ENCODE measurements around the gene CCDC146.
"Not testable (repeated sequence)": the region's sequence is repeated elsewhere in the genome, so short reads cannot be mapped to it uniquely, and the experiment has no call there.

Gene CCDC146

DNA sequence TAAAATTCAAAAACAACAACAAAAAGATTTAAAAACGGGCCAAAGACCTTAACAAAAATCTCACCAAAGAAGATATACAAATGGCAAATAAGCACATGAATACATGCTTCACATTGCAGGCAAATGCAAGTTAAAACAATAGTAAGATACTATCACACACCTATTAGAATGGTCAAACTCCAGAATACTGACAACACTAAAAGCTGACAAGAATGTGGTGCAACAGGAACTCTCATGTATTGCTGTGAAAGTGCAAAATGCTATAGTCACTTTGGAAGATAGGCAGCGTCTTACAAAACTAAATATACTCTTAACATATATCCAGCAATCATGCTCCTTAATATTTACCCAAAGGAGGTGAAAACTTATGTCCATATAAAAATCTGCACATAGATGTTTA lies 16.3 kb downstream of the CCDC146 start:
- in situ Hi-C loops (cut with HindIII; ENCODE audit: low sequenced_read_pairs) = not testable (repeated sequence)

DNA sequence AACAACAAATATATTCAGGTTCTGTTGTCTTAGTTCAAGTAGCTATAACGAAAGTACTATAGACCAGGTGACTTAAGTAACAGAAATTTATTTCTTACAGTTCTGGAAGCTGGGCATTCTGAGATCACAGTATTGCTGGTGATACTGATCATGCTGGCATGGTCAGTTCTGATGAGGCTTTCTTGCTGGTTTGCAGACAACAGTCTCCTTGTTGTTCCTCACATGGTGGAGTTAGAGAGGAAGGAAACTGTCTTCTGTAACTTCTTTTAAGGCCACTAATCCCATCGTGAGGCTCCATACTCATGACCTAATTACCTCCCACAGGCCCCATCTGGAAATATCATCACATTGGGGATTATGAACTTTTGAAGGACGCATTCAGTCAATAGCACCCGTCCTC lies 17.9 kb downstream of the CCDC146 start:
- in situ Hi-C loops (cut with HindIII; ENCODE audit: low sequenced_read_pairs) = not testable (repeated sequence)

- in situ Hi-C loops (cut with HindIII; ENCODE audit: low sequenced_read_pairs) = not testable (repeated sequence)
Measured at GRCh38 chr7:77152232-77152631, 29.8 kb downstream of the CCDC146 start.

DNA sequence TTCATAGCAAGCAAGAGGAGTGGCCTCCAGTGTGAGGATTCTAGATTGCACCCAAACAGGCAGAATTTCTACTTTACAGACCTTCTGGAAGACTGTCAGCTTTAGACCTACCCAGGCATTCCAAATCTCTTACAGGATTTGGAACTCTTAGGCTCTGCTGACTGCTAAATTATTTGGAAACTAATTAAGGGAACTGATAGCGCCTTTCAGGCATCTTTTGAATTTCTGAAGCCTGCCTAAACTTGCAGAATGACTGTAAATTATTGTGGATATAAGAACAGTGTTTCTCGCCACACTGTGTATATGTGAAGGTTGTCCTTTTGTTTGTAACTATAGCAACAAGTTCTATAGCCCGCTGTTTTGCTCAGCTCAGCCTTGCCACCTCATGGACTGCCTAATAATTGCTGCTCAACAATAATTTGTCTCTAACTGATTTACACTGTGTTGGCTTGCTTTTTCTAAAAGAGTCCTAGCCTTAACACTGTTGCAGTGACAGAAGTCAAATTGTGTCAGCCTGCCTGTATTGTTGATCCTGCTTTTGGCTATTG lies 32.6 kb downstream of the CCDC146 start:
- in situ Hi-C loops (cut with HindIII; ENCODE audit: low sequenced_read_pairs) = not testable (repeated sequence)

GRCh38 chr7:77155601-77156377 lies 33.4 kb downstream of the CCDC146 start:
- in situ Hi-C loops (cut with HindIII; ENCODE audit: low sequenced_read_pairs) = not testable (repeated sequence)

GRCh38 chr7:77157034-77157433 lies 34.6 kb downstream of the CCDC146 start:
- in situ Hi-C loops (cut with HindIII; ENCODE audit: low sequenced_read_pairs) = not testable (repeated sequence)

DNA sequence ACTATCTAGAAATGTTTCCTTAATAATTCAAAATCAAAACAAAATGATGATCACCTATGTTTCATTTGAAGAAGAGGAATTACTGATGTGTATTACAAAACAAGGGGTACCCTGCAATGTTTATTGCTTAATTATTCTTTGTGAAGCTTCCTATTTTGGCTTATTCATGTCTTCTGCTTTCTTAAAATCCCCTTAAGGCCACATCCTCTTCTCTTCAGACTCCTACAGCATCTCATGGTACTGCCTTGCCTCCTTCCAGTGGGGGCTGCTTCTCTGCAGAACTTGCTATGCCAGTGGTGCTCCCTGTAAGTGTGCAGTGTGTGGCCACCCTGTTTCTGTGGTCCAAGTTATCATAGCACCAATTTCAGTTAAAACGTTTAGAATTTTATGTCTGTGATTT lies 35.0 kb downstream of the CCDC146 start:
- in situ Hi-C loops (cut with HindIII; ENCODE audit: low sequenced_read_pairs) = no loop called here

DNA sequence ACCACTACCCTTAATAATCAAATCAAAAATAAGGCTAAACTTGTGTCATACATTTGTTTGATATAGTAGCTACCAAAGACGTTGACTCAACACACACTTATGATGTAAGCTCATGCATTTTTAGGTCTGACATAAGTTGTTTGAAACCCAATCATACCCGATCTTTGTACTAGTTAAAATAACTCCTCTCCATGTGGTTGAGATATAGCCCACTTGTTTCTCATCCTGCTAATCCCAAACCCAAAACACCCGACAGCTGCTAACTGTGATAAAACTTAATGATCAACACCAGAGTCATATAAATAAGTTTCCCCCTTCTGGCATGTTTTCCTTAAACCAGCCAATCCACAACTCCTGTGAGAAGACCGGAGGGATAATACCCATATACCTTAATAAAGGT lies 48.7 kb downstream of the CCDC146 start:
- in situ Hi-C loops (cut with HindIII; ENCODE audit: low sequenced_read_pairs) = not testable (repeated sequence)

- in situ Hi-C loops (cut with HindIII; ENCODE audit: low sequenced_read_pairs) = not testable (repeated sequence)
Measured at GRCh38 chr7:77172437-77173172, 50.2 kb downstream of the CCDC146 start.

DNA sequence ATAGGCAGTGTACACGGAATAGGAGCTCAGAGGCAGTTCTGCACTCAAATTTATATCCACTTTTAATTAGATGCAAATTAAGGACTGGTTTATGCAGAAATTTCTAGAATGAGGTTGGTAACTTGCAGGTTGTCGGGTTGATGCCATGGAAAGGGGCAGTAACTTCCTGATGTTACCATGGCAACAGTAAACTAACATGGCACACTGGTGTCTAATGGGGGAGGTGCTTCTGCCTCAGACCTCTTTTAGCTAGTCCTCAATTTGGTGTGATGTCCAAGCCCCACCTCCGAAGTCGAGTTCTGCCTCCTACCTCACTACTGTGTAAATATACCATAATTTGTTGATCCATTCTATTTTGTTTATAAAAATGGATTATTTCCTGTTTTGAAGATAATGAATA lies 52.0 kb downstream of the CCDC146 start:
- in situ Hi-C loops (cut with HindIII; ENCODE audit: low sequenced_read_pairs) = not testable (repeated sequence)

GRCh38 chr7:77175274-77175800 lies 52.9 kb downstream of the CCDC146 start:
- in situ Hi-C loops (cut with HindIII; ENCODE audit: low sequenced_read_pairs) = not testable (repeated sequence)

GRCh38 chr7:77177321-77177904 lies 55.0 kb downstream of the CCDC146 start:
- in situ Hi-C loops (cut with HindIII; ENCODE audit: low sequenced_read_pairs) = not testable (repeated sequence)

DNA sequence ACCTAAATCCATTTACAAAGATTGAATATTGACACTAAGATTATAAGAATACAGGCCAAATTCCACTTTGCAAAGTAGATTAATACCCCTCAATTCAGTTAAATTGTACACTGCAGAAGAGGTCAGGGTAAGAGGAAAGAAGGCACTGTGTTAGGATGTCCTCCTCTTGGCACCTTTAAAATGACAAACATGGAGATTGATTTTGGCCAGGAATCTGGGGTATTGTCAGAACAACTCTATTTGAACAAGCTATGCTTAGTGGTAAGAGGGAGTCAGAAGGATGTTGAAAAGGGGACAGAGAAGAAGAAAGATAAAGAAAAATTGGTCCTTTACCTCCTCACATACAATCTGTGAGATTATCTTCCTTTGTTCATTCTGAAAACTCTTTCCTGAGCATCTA lies 55.6 kb downstream of the CCDC146 start:
- in situ Hi-C loops (cut with HindIII; ENCODE audit: low sequenced_read_pairs) = not testable (repeated sequence)

GRCh38 chr7:77181015-77181595 lies 58.7 kb downstream of the CCDC146 start:
- in situ Hi-C loops (cut with HindIII; ENCODE audit: low sequenced_read_pairs) = no loop called here

DNA sequence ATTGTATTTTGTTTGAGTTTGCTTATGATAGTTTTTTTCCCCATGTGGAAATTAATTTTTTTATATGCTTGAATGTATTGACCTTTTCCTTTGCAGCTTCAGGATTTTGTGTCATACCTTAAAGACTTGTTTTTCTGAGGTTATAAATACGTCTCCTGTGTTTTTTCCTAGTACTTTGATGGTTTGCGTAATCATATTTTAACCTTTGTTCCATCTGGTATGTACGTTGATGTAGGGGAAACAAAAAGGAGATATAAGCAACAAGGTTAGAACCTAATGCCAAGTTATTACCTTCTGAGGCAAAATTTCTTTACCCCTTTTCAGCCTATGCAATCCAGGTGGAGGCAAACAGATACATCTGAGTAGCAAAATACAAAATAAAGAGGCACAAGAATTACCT lies 59.3 kb downstream of the CCDC146 start:
- in situ Hi-C loops (cut with HindIII; ENCODE audit: low sequenced_read_pairs) = no loop called here

- in situ Hi-C loops (cut with HindIII; ENCODE audit: low sequenced_read_pairs) = no loop called here
Measured at GRCh38 chr7:77182261-77182660, 59.8 kb downstream of the CCDC146 start.

DNA sequence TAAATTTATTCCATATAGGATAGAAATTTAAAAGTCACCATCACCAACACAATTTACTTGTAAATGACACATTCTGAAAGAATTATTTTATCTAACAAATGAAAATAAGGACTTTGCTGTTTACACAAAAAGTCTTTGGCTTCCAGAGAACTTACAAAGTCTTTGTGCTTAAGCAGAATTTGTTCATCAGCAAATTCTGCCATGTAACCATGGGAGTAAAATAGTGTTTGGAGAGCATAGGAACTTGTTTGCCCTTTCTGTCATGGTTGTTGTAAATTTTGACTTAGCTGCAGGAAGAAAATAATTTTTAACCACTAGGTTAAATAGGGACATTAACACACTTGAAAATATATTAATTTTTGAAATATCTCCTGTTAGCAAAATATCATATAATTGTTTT lies 62.0 kb downstream of the CCDC146 start:
- in situ Hi-C loops (cut with HindIII; ENCODE audit: low sequenced_read_pairs) = no loop called here

DNA sequence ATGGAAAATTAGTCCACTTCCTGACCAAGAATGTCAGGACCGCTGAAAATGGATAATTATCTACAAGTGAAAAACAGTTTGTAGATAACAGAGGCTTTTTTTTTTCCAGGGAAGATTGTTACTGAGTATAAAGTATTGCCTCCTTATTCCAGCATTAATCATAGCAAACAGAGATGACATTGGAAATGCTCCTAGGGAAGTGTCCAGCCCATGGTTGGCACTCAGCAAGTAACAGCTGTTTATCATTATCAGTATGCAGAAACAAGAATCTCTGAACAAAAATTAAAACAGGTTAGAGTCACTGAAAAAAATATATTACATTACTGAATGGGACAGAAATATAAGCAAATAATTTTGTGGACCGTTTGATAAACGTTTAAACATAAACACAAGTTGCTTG lies 62.6 kb downstream of the CCDC146 start:
- in situ Hi-C loops (cut with HindIII; ENCODE audit: low sequenced_read_pairs) = no loop called here

- in situ Hi-C loops (cut with HindIII; ENCODE audit: low sequenced_read_pairs) = no loop called here
Measured at GRCh38 chr7:77185866-77186265, 63.5 kb downstream of the CCDC146 start.

DNA sequence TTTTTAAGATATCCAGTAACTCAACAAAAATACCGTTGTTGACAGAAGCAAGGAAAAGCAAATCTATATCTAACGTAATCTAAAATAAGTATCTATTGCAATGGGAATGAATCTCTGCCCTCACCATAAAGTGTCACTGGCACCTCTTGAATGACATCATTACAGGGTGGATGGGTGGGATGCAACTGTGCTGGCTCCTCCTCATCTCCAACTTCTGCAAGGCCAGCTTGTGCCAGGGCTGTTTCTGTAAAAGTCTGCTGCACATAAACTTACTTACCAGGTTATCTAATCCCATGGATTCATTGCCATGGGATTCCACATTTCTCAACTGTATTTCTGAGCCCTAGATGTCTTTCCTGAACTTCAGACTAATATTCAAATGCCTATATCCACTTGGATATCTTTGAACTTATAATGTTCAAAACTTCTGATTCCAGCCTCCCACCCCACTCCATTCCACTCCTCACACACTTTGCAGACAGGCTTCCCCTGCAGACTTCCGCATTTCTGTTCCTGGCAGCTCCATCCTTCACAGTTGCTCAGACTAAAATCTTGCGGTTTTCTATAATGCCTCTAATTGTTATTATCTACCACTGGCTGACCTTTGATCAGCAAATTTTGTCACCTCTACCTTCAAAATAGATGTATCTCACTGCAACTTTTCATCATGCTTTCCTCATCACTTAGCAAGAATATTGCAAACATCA lies 66.5 kb downstream of the CCDC146 start:
- in situ Hi-C loops (cut with HindIII; ENCODE audit: low sequenced_read_pairs) = no loop called here

Data from endothelial cell of hepatic sinusoid (primary cell).